GM12891 (cell line): ENCODE data around the gene TADA1.

Experiments used
- POLR2A ChIP-seq: IDR thresholded peaks from 2 replicates; pipeline ENCODE4 v1.6.1; 2011; ENCODE audit warnings: low read depth, low read length, control low read depth
- POLR2AphosphoS5 ChIP-seq: IDR thresholded peaks from 2 replicates; pipeline ENCODE4 v1.6.1; 2011; ENCODE audit warnings: low read depth, low read length, control low read depth
- TAF1 ChIP-seq: IDR thresholded peaks from 2 replicates; pipeline ENCODE4 v1.6.1; 2011; ENCODE audit warnings: low read depth, low read length, control low read depth

DNA sequence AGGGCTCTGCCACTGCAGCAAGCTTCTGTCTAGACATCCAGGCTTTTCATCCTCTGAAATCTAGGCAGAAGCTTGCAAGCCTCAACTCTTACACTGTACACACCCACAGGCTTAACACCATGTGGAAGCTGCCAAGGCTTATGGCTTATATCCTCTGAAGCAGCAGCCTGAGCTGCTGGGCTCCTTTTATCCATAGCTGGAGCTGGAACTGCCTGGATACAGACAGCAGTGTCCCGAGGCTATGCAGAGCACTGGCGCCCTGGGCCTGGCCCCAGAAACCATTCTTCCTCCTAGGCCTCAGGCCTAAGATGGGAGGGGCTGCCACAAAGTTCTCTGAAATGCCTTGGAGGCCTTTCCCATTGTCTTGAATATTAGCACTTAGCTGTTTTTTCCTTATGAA lies 56.1 kb downstream of the TADA1 start:
- TF ChIP-seq POLR2AphosphoS5, result no peak
- no peak for TF ChIP-seq POLR2A
- TF ChIP-seq TAF1, result no peak
